CD4-positive, alpha-beta T cell (primary cell): ENCODE results near the gene IRF6. TPM values are rescaled to one million over a fixed set of nuclear protein-coding genes. Genes with fewer than 3 reads are reported as not detected.
"Not testable (repeated sequence)": the region's sequence is repeated elsewhere in the genome, so short reads cannot be mapped to it uniquely, and the experiment has no call there.

Experiments used
- ATAC-seq: fragments of 200-7000 bp; cut with Tn5 transposase; one replicate; pipeline ENCODE4 v1.10.0; 2022; ENCODE audit warnings: mild to moderate bottlenecking; ENCODE audit not compliant: poor library complexity
- CTCF ChIA-PET: fragments of 350-600 bp; sonication (Branson Sonifier 250); formaldehyde crosslinking; loops from one replicate; lab custom pipeline; 2021; ENCODE audit warnings: antibody characterized with exemption, inconsistent platforms; lab: Charles Lee
- POLR2A ChIA-PET: fragments of 350-600 bp; sonication (Branson Sonifier 250); formaldehyde crosslinking; loops from one replicate; lab custom pipeline; 2021; ENCODE audit warnings: antibody characterized with exemption, inconsistent platforms; lab: Charles Lee
- DNase-seq, 14 experiments: peaks; one replicate each; pipeline ENCODE4 v3.0.0-alpha.2; 2013 to 2020; ENCODE audit warnings: mixed read lengths in 2 of 14
- H3K27ac ChIP-seq, 2 donors: one replicate each; pipeline versions ENCODE4 v1.5.1 to v1.7.0; 2013; ENCODE audit warnings: low read length in 2 of 2, low read depth in 1 of 2, mild to moderate bottlenecking in 1 of 2
- H3K27me3 ChIP-seq, 2 experiments: 1 replicate in 1 of 2; 2 replicates in 1 of 2; pipeline versions ENCODE4 v1.6.1 to v1.7.0; 2013; ENCODE audit warnings: low read length in 2 of 2, control low read depth in 1 of 2, mild to moderate bottlenecking in 1 of 2, moderate library complexity in 1 of 2; ENCODE audit not compliant: insufficient read depth in 2 of 2, control insufficient read depth in 1 of 2
- H3K36me3 ChIP-seq: one replicate; pipeline ENCODE4 v1.6.1; 2013; ENCODE audit warnings: low read length, control low read depth; ENCODE audit not compliant: insufficient read depth
- H3K4me1 ChIP-seq: one replicate; pipeline ENCODE4 v1.6.1; 2013; ENCODE audit warnings: low read length, control low read depth; ENCODE audit not compliant: insufficient read depth
- H3K4me3 ChIP-seq: one replicate; pipeline ENCODE4 v1.5.1; 2013; ENCODE audit warnings: mild to moderate bottlenecking, low read length, moderate library complexity
- H3K9me3 ChIP-seq, 2 experiments: 1 replicate in 1 of 2; 2 replicates in 1 of 2; pipeline versions ENCODE4 v1.6.1 to v1.7.0; 2013; ENCODE audit warnings: low read length in 2 of 2, mild to moderate bottlenecking in 2 of 2, control low read depth in 1 of 2, moderate library complexity in 1 of 2; ENCODE audit not compliant: control insufficient read depth in 1 of 2, insufficient read depth in 1 of 2
- H3K27ac Mint-ChIP-seq: one replicate; pipeline ENCODE4 v1.8.0; 2020; ENCODE audit warnings: mixed read lengths
- H3K27me3 Mint-ChIP-seq: one replicate; pipeline ENCODE4 v1.8.0; 2021; ENCODE audit warnings: mixed read lengths
- H3K36me3 Mint-ChIP-seq: one replicate; pipeline ENCODE4 v1.8.0; 2021; ENCODE audit warnings: low read depth, mixed read lengths
- H3K4me1 Mint-ChIP-seq: one replicate; pipeline ENCODE4 v1.8.0; 2021; ENCODE audit warnings: low read depth, mixed read lengths
- H3K4me3 Mint-ChIP-seq: one replicate; pipeline ENCODE4 v1.8.0; 2020; ENCODE audit warnings: mild to moderate bottlenecking, mixed read lengths
- H3K9me3 Mint-ChIP-seq: one replicate; pipeline ENCODE4 v1.8.0; 2020; ENCODE audit warnings: mixed read lengths
- CTCF ChIP-seq: fragments of 200-600 bp; IDR thresholded peaks from one replicate; pipeline ENCODE4 v1.8.0; 2022; ENCODE audit warnings: antibody characterized with exemption, mild to moderate bottlenecking
- intact Hi-C, 2 experiments: fragments of 100-400 bp; cut with DNase I in 1 of 2; cut with micrococcal nuclease in 1 of 2; formaldehyde crosslinking; loops; one replicate each; pipeline versions ENCODE4 v1.15.1 to v1.9.0; 2023 to 2025; cut with DNase I, micrococcal nuclease
- total RNA-seq, 174 experiments: library from RNA in 2 of 174; stranded (reverse) in 2 of 174; gene quantifications; one replicate each; pipeline ENCODE4 v1.2.3 and lab custom pipeline; 2021 to 2026

The IRF6 gene
- total RNA-seq, 2 experiments from 2014 or later, result 0.74 to 1.7 TPM

GRCh38 chr1:209800984-209801834 lies 4.7 kb downstream of the IRF6 start:
- Mint-ChIP-seq H3K27me3 (peaks cover 28% of the 10 kb centered on the region), H3K9me3 (no peaks in the 10 kb centered on the region), H3K27ac (no peak overlapping the region), H3K4me3 (no peak overlapping the region), H3K36me3 (no peaks in the 10 kb centered on the region), H3K4me1 (peaks cover 6% of the 10 kb centered on the region)
- Histone ChIP-seq H3K36me3 (no peaks in the 10 kb centered on the region), H3K27me3 (peaks cover 4% of the 10 kb centered on the region in 2 experiments), H3K9me3 (peaks cover 0 to 4% of the 10 kb centered on the region in 2 experiments), H3K27ac (no peak overlapping the region), H3K4me3 (no peak overlapping the region), H3K4me1 (peaks cover 8% of the 10 kb centered on the region)
- ChIA-PET CTCF (interaction anchor here (1.2 kb wide), 1 partner anchor 27 kb away, joined by 3 read pairs; the partner anchor contains the start of gene UTP25), POLR2A (no interaction called here)
- no peak for DNase-seq
- no peak for ATAC-seq
- intact Hi-C loops, result no loop called here
- TF ChIP-seq CTCF, result no peak

- Mint-ChIP-seq H3K27me3 (peaks cover 35% of the 10 kb centered on the region), H3K4me1 (no peaks in the 10 kb centered on the region), H3K36me3 (no peaks in the 10 kb centered on the region), H3K4me3 (no peak overlapping the region), H3K9me3 (no peaks in the 10 kb centered on the region), H3K27ac (no peak overlapping the region)
- TF ChIP-seq CTCF, result no peak
- ATAC-seq, result no peak
- POLR2A ChIA-PET, result no interaction called here
- no peaks in the 10 kb centered on the region for H3K4me1 ChIP-seq
- H3K9me3 ChIP-seq, result no peaks in the 10 kb centered on the region
- CTCF ChIA-PET, result no interaction called here
- H3K4me3 ChIP-seq, result no peak overlapping the region
- no peak overlapping the region for H3K27ac ChIP-seq
- no peak for DNase-seq
- H3K36me3 ChIP-seq, result no peaks in the 10 kb centered on the region
- intact Hi-C loops, result no loop called here
- H3K27me3 ChIP-seq, result peaks cover 0 to 7% of the 10 kb centered on the region in 2 experiments
Measured at GRCh38 chr1:209797978-209798639, 7.8 kb downstream of the IRF6 start.

- H3K4me3 ChIP-seq, H3K9me3 ChIP-seq, ATAC-seq, intact Hi-C loops, H3K4me1 ChIP-seq, DNase-seq, H3K36me3 Mint-ChIP-seq, H3K27ac Mint-ChIP-seq, H3K36me3 ChIP-seq, H3K4me1 Mint-ChIP-seq, H3K27me3 ChIP-seq, H3K9me3 Mint-ChIP-seq, CTCF ChIA-PET, H3K4me3 Mint-ChIP-seq, H3K27ac ChIP-seq: not testable (repeated sequence)
- POLR2A ChIA-PET, result interaction anchor here (1.2 to 1.6 kb wide), 2 partner anchors 9 to 24 kb away, joined by 3 read pairs; partner anchors contain the start of gene C1orf74
- H3K27me3 Mint-ChIP-seq, result peaks cover 69% of the 10 kb centered on the region
Measured at GRCh38 chr1:209793711-209794110, 12.2 kb downstream of the IRF6 start.
